AG09309 (cell line): ENCODE data around the gene RMND5B.
"Not testable (repeated sequence)": the region's sequence is repeated elsewhere in the genome, so short reads cannot be mapped to it uniquely, and the experiment has no call there.

Experiments used
- DNase-seq: peaks from one replicate; pipeline ENCODE4 v3.0.0-alpha.2; 2010; ENCODE audit warnings: low read depth
- H3K4me3 ChIP-seq: 2 replicates; pipeline ENCODE4 v1.5.1; 2011; ENCODE audit warnings: mild to moderate bottlenecking, low read depth, low read length, moderate library complexity; ENCODE audit not compliant: control insufficient read depth
- TF ChIP-seq, protein P1 (sequence below): IDR thresholded peaks from 2 replicates; pipeline ENCODE4 v1.5.1; 2011; ENCODE audit warnings: mild to moderate bottlenecking, low read depth, low read length, inconsistent platforms; ENCODE audit not compliant: insufficient read depth, control insufficient read depth; ENCODE audit errors: missing control alignments

RMND5B gene

GRCh38 chr5:178192244-178192643 is 61.4 kb downstream of the RMND5B start:
- no peak overlapping the region for H3K4me3 ChIP-seq
- TF ChIP-seq, protein P1, sequence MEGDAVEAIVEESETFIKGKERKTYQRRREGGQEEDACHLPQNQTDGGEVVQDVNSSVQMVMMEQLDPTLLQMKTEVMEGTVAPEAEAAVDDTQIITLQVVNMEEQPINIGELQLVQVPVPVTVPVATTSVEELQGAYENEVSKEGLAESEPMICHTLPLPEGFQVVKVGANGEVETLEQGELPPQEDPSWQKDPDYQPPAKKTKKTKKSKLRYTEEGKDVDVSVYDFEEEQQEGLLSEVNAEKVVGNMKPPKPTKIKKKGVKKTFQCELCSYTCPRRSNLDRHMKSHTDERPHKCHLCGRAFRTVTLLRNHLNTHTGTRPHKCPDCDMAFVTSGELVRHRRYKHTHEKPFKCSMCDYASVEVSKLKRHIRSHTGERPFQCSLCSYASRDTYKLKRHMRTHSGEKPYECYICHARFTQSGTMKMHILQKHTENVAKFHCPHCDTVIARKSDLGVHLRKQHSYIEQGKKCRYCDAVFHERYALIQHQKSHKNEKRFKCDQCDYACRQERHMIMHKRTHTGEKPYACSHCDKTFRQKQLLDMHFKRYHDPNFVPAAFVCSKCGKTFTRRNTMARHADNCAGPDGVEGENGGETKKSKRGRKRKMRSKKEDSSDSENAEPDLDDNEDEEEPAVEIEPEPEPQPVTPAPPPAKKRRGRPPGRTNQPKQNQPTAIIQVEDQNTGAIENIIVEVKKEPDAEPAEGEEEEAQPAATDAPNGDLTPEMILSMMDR = no peak
- no peak for DNase-seq

DNA sequence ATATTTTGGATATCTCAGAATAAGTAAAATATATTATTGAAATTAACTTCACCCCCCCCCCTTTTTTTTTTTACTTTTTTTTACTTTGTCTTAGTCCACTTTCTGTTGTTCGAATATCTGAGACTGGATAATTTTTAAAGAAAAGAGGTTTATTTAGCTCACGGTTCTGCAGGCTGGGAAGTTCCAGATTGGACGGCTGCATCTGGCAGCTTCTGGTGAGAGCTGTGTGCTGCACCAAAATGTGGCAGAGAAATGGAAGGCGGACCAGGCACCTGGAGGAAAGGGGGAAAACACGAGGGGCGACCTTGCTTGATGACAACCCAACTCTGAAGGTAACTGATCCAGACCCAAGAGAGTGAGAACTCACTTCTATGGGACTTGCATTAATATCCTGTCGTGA is 62.0 kb downstream of the RMND5B start:
- TF ChIP-seq, protein P1 = no peak
- no peak for DNase-seq
- H3K4me3 ChIP-seq = no peak overlapping the region

GRCh38 chr5:178193251-178193809 is 62.5 kb downstream of the RMND5B start:
- TF ChIP-seq, protein P1 = no peak
- no peak overlapping the region for H3K4me3 ChIP-seq
- no peak for DNase-seq

- no peak for DNase-seq
- TF ChIP-seq, protein P1 = no peak
- H3K4me3 ChIP-seq = no peak overlapping the region
Observed at GRCh38 chr5:178194026-178194425, 63.2 kb downstream of the RMND5B start.

- H3K4me3 ChIP-seq = no peak overlapping the region
- TF ChIP-seq, protein P1 = no peak
- DNase-seq = no peak
Observed at GRCh38 chr5:178196281-178196812, 65.5 kb downstream of the RMND5B start.

GRCh38 chr5:178196986-178197385 is 66.2 kb downstream of the RMND5B start:
- no peak for DNase-seq
- H3K4me3 ChIP-seq = no peak overlapping the region
- TF ChIP-seq, protein P1 = peak; percentile 34

- not testable (repeated sequence) for H3K4me3 ChIP-seq, DNase-seq
Observed at GRCh38 chr5:178198151-178198550, 67.3 kb downstream of the RMND5B start.
